Esophagus (tissue), 2 donors: Measurements from ENCODE around the gene FAM3B. TPM values are rescaled to one million over a fixed set of nuclear protein-coding genes. Genes with fewer than 3 reads are reported as not detected.

ENCODE experiments used
- H3K27ac ChIP-seq, 2 donors: one replicate each; pipeline ENCODE4 v1.5.1; 2013; ENCODE audit warnings: low read depth in 2 of 2, mild to moderate bottlenecking in 2 of 2, inconsistent platforms in 1 of 2, low read length in 1 of 2, moderate library complexity in 1 of 2
- H3K27me3 ChIP-seq, 2 donors: one replicate each; pipeline ENCODE4 v1.6.1; 2013; ENCODE audit warnings: low read length in 2 of 2, control low read depth in 1 of 2, mild to moderate bottlenecking in 1 of 2; ENCODE audit not compliant: insufficient read depth in 2 of 2, control insufficient read depth in 1 of 2
- H3K36me3 ChIP-seq, 2 donors: one replicate each; pipeline ENCODE4 v1.6.1; 2013; ENCODE audit warnings: low read length in 1 of 2; ENCODE audit not compliant: control insufficient read depth in 2 of 2, insufficient read depth in 2 of 2
- H3K4me1 ChIP-seq, 2 donors: one replicate each; pipeline ENCODE4 v1.6.1; 2013; ENCODE audit warnings: low read length in 1 of 2; ENCODE audit not compliant: control insufficient read depth in 2 of 2, insufficient read depth in 2 of 2
- H3K4me3 ChIP-seq, 2 donors: one replicate each; pipeline ENCODE4 v1.5.1; 2013; ENCODE audit warnings: low read length in 2 of 2, mild to moderate bottlenecking in 2 of 2, low read depth in 1 of 2, moderate library complexity in 1 of 2
- H3K9me3 ChIP-seq, 2 donors: one replicate each; pipeline ENCODE4 v1.6.1; 2013; ENCODE audit warnings: mild to moderate bottlenecking in 2 of 2, low read depth in 1 of 2, low read length in 1 of 2, moderate library complexity in 1 of 2; ENCODE audit not compliant: control insufficient read depth in 2 of 2, insufficient read depth in 1 of 2
- WGBS, 2 donors: extraction: QIAGEN DNeasy Blood & Tissue Kit; methylation state at CpG; one replicate each; pipeline ENCODE4 v1.1.7; 2013; 5-methylcytosine and 5-hydroxymethylcytosine counted together
- polyA plus RNA-seq, 2 donors: library from polyadenylated mRNA; stranded (reverse); fragments of 200-250 nt; gene quantifications; one replicate each; pipeline ENCODE4 v1.2.3, GENCODE V29; 2013
- donor health status: healthy with polysubstance abuse.
- donor health status: Bipolar disorder and iron deficiency.

FAM3B gene, protein sequence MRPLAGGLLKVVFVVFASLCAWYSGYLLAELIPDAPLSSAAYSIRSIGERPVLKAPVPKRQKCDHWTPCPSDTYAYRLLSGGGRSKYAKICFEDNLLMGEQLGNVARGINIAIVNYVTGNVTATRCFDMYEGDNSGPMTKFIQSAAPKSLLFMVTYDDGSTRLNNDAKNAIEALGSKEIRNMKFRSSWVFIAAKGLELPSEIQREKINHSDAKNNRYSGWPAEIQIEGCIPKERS
- 10 to 100 TPM; 57.1 to 65.5 TPM for polyA plus RNA-seq

GRCh38 chr21:41316200-41317062 is at the start of gene FAM3B:
Gene FAM3B, plus strand, starts transcription at chr21:41316801. Its CDS starts 79 bp downstream, at chr21:41316880.
- H3K27me3 ChIP-seq = peaks cover 0 to 2% of the 10 kb centered on the region in 2 donors

DNA sequence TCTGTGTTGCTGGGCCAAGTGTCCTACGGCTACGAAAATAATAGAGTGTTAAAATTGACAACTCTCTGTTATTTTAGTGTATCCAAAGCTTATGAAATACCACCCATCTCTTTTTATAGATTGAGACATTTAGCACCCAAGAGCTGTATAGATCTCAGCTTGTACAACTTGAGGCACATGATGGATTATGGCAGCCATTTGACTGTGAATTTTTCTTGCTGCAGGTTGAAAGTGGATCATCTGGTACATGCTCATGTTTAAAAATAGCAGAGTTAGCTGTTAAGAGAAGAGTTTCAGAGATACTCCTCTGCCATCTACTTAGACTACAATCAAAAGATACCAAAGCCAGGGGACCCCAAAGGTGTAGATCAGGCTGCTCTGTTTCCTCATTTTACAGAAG is 49.3 kb upstream of the FAM3B start:
- no peak overlapping the region for H3K27ac ChIP-seq
- no peaks in the 10 kb centered on the region for H3K36me3 ChIP-seq
- H3K4me3 ChIP-seq = no peak overlapping the region
- no peaks in the 10 kb centered on the region for H3K4me1 ChIP-seq
- no peaks in the 10 kb centered on the region for H3K9me3 ChIP-seq
- WGBS, 2 donors = 94 to 100% methylated on average over 2 of the region's 2 CpGs
- H3K27me3 ChIP-seq = no peaks in the 10 kb centered on the region

More at GRCh38 chr21:41316200-41317062, at the start of gene FAM3B:
- Histone ChIP-seq H3K36me3 (no peaks in the 10 kb centered on the region), H3K4me3 (peak within 1 kb of the TSS; percentile 53 to 57), H3K9me3 (no peaks in the 10 kb centered on the region), H3K4me1 (peaks cover 3 to 27% of the 10 kb centered on the region in 2 donors), H3K27ac (peak within 1 kb of the TSS; percentile 56 to 69)
- 6% methylated on average over 55 of the region's 55 CpGs for WGBS, 2 donors

- 34 to 39% methylated on average over 1 of the region's 1 CpG for WGBS, 2 donors
Measured at GRCh38 chr21:41269535-41269934, 47.1 kb upstream of the FAM3B start.

DNA sequence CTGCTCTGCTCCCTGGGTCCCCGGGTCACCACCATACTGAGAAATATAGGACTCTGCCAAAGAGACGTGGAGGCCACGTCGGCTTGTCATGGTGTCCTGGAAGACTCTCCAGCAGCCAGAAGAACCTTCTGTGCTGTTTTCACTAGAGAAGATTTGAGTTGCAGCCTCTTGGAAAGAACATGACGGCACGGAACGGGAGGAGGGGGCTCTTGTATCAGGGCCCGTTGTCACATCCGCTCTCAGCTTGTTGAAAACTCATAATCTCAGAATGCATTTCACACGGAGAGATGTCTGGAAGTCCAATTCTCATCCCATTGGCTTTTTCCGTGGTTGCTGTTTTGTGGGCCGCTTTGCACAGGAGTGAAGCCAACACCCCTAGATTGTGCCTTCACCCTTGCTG is 39.4 kb upstream of the FAM3B start:
- Histone ChIP-seq H3K4me1 (peaks cover 0 to 3% of the 10 kb centered on the region in 2 donors), H3K9me3 (no peaks in the 10 kb centered on the region), H3K27ac (no peak overlapping the region), H3K4me3 (no peak overlapping the region), H3K36me3 (peaks cover 4 to 5% of the 10 kb centered on the region in 2 donors), H3K27me3 (no peaks in the 10 kb centered on the region)
- WGBS, 2 donors = 86 to 89% methylated on average over 12 of the region's 12 CpGs

More at GRCh38 chr21:41269535-41269934, 47.1 kb upstream of the FAM3B start:
- H3K36me3 ChIP-seq = no peaks in the 10 kb centered on the region
- no peak overlapping the region for H3K4me3 ChIP-seq
- no peaks in the 10 kb centered on the region for H3K9me3 ChIP-seq
- no peaks in the 10 kb centered on the region for H3K27me3 ChIP-seq
- no peak overlapping the region for H3K27ac ChIP-seq
- H3K4me1 ChIP-seq = no peaks in the 10 kb centered on the region

GRCh38 chr21:41277846-41278245 is 38.8 kb upstream of the FAM3B start:
- Histone ChIP-seq H3K4me3 (no peak overlapping the region), H3K27ac (no peak overlapping the region), H3K27me3 (no peaks in the 10 kb centered on the region), H3K36me3 (peaks cover 4 to 5% of the 10 kb centered on the region in 2 donors), H3K9me3 (no peaks in the 10 kb centered on the region), H3K4me1 (peaks cover 0 to 3% of the 10 kb centered on the region in 2 donors)
- 73% methylated on average over 4 of the region's 4 CpGs for WGBS, 2 donors

- WGBS, 2 donors = 60 to 64% methylated on average over 18 of the region's 18 CpGs
Measured at GRCh38 chr21:41280115-41280919, 36.3 kb upstream of the FAM3B start.

GRCh38 chr21:41282412-41282811 is 34.2 kb upstream of the FAM3B start:
- Histone ChIP-seq H3K27ac (no peak overlapping the region), H3K4me3 (no peak overlapping the region), H3K9me3 (no peaks in the 10 kb centered on the region), H3K36me3 (no peaks in the 10 kb centered on the region), H3K4me1 (peaks cover 0 to 3% of the 10 kb centered on the region in 2 donors), H3K27me3 (no peaks in the 10 kb centered on the region)
- WGBS, 2 donors = 55 to 61% methylated on average over 3 of the region's 3 CpGs

More at GRCh38 chr21:41280115-41280919, 36.3 kb upstream of the FAM3B start:
- H3K27ac ChIP-seq = no peak overlapping the region
- H3K36me3 ChIP-seq = peaks cover 0 to under 1% of the 10 kb centered on the region in 2 donors
- no peaks in the 10 kb centered on the region for H3K9me3 ChIP-seq
- H3K27me3 ChIP-seq = no peaks in the 10 kb centered on the region
- peaks cover 0 to 3% of the 10 kb centered on the region in 2 donors for H3K4me1 ChIP-seq
- H3K4me3 ChIP-seq = no peak overlapping the region

DNA sequence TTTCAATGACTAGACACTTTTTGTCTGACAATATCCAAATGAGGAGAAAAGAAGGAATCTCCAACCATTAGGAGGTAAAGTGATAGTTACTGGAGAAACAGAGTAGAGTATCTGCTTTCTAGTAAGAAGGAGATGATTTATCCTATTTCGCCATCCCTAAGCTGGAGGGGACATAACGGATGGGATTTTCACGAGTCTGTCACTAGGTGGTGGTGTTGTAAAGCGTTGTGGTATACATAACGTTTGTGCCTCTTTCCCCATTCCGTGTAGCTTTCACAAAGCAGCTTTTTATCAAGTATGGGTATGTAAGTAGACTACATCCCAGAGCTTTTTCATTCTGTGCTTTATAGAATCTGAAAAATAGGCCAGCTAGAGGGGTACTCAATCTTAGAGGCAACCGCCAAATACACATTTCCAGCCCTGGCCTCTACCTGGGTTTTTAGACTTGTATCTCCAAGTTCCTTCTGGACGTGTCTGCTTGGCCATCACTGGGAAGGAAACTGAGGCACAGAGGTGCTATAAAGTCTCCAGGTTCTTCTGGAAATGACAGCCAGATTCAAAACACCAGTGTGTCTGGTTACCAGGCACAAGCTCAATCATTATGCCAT is 33.3 kb upstream of the FAM3B start:
- H3K4me3 ChIP-seq = no peak overlapping the region
- H3K9me3 ChIP-seq = no peaks in the 10 kb centered on the region
- WGBS, 2 donors = 19 to 20% methylated on average over 8 of the region's 8 CpGs
- H3K27me3 ChIP-seq = no peaks in the 10 kb centered on the region
- H3K36me3 ChIP-seq = no peaks in the 10 kb centered on the region
- no peak overlapping the region for H3K27ac ChIP-seq
- H3K4me1 ChIP-seq = peaks cover 0 to 3% of the 10 kb centered on the region in 2 donors

GRCh38 chr21:41289431-41289830 is 27.2 kb upstream of the FAM3B start:
- Histone ChIP-seq H3K27ac (no peak overlapping the region), H3K9me3 (no peaks in the 10 kb centered on the region), H3K36me3 (no peaks in the 10 kb centered on the region), H3K27me3 (no peaks in the 10 kb centered on the region), H3K4me3 (no peak overlapping the region), H3K4me1 (peaks cover 0 to 5% of the 10 kb centered on the region in 2 donors)
- 64 to 81% methylated on average over 13 of the region's 13 CpGs for WGBS, 2 donors
